Fibroblast of the aortic adventitia (primary cell): ENCODE data around the gene MYL9. TPM values are rescaled to one million over a fixed set of nuclear protein-coding genes. Genes with fewer than 3 reads are reported as not detected.

ENCODE experiments used
- DNase-seq: peaks from one replicate; pipeline ENCODE4 v3.0.0-alpha.2; 2010; ENCODE audit warnings: low read depth
- H3K4me3 ChIP-seq: 2 replicates; pipeline ENCODE4 v1.5.1; 2011; ENCODE audit warnings: low read depth, mild to moderate bottlenecking, control low read depth, low read length, moderate library complexity
- total RNA-seq: library from RNA; depleted of rRNA; stranded (reverse); fragments of >200 nt; gene quantifications from 2 replicates; pipeline ENCODE4 v1.2.3, GENCODE V29; 2012; ENCODE audit warnings: low replicate concordance
- TF ChIP-seq, protein P1 (sequence below): IDR thresholded peaks from 2 replicates; pipeline ENCODE4 v1.5.1; 2011; ENCODE audit warnings: mild to moderate bottlenecking, low read length, control low read depth, inconsistent platforms; ENCODE audit not compliant: insufficient read depth

MYL9 gene
- total RNA-seq, 1 donor = 43.6 TPM

GRCh38 chr20:36584018-36584481 lies 42.7 kb downstream of the MYL9 start:
- DNase-seq = no peak
- H3K4me3 ChIP-seq = no peak overlapping the region
- TF ChIP-seq, protein P1, sequence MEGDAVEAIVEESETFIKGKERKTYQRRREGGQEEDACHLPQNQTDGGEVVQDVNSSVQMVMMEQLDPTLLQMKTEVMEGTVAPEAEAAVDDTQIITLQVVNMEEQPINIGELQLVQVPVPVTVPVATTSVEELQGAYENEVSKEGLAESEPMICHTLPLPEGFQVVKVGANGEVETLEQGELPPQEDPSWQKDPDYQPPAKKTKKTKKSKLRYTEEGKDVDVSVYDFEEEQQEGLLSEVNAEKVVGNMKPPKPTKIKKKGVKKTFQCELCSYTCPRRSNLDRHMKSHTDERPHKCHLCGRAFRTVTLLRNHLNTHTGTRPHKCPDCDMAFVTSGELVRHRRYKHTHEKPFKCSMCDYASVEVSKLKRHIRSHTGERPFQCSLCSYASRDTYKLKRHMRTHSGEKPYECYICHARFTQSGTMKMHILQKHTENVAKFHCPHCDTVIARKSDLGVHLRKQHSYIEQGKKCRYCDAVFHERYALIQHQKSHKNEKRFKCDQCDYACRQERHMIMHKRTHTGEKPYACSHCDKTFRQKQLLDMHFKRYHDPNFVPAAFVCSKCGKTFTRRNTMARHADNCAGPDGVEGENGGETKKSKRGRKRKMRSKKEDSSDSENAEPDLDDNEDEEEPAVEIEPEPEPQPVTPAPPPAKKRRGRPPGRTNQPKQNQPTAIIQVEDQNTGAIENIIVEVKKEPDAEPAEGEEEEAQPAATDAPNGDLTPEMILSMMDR = no peak

GRCh38 chr20:36585410-36586125 lies 44.2 kb downstream of the MYL9 start:
- TF ChIP-seq, protein P1 = no peak
- H3K4me3 ChIP-seq = no peak overlapping the region
- DNase-seq = peak; percentile 66

- no peak for DNase-seq
- TF ChIP-seq, protein P1 = no peak
- no peak overlapping the region for H3K4me3 ChIP-seq
Observed at GRCh38 chr20:36587388-36588070, 46.2 kb downstream of the MYL9 start.

DNA sequence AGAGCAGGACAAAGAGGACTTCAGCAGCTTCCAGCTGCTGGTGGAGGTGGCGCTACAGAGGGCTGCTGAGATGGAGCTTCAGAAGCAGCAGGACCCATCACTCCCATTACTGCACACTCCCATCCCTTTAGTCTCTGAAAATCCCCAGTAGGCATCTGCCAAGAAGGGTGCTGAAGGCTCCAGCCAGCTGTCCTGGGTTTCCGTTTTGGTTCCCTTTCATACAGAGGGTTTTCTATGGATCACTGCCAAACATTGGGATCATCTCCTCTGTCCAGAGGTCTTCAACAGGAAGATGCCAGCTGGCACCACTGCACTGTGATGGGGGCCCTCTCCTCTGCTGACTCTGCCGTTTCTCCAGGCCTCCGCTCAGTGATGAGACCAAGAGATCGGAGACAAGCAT lies 50.0 kb downstream of the MYL9 start:
- no peak overlapping the region for H3K4me3 ChIP-seq
- no peak for DNase-seq
- TF ChIP-seq, protein P1 = no peak

DNA sequence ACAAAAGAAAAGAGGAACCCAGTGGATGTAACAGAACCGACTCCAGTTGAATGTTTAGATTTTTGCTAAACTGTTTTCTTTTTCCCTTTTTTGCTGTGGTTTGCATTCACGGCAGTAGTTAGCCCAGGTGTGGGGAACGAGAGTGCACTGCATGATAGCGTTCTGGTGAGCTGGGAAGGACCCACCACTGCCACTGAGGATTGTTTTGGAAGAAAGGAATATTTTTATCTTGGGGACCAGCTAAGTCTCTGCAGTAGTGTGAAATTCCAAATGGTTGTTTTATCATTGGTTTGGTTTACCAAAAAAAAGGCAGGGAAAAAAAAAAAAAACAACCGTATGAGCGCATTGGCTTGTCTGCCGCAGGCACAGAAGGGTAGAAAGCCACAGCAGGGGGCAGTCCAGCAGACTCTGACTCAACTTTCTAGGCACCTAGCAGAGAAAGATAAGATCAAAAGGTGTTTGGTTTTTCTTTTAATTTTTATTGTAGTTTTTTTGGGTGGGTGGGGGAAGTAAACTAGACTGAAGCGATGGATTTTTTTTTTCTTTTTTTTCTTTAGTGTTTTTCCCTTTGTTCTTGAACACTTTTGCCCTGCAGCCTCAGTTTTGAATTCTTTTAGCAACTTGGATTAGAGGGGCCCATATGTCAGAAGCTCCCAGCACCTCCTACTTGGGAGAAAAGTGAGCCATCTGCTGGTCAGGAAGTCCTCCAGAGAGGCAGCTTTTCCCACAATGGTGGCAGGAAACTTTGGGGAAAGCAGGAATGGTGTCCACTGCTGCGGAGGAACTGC lies 50.7 kb downstream of the MYL9 start:
- H3K4me3 ChIP-seq = no peak overlapping the region
- peak; percentile 56 for DNase-seq
- TF ChIP-seq, protein P1 = peak; percentile 49

DNA sequence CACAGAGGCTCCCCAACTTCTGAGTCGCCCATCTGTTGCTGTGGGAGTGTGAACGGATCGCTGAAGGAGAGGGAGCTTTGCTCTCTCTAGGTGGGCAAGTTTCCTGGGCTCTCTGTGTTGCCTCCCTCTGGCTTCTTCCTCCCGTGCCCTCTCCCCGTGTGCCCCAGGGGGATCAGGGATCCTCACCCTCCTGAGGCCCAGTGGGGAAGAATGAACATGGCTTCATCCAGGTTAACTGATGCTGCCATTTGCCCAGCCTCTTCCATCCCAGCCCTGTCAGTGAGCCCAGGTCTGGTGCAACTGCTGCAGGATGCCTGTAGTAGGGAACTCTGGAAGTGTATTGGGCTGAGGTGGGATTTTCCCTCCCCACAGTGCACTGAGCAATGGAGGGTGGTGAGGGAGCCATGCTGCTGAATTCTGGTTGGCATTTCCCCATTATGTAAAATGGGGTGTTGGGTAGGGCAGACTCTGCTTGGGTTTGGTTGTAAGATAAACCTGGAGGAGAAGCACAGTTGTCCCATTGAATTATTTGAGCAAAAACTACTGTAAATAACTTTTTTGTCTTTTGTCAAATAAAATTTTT lies 52.1 kb downstream of the MYL9 start:
- TF ChIP-seq, protein P1 = no peak
- DNase-seq = no peak
- no peak overlapping the region for H3K4me3 ChIP-seq
